ENCODE results near the gene GALE.

DNA sequence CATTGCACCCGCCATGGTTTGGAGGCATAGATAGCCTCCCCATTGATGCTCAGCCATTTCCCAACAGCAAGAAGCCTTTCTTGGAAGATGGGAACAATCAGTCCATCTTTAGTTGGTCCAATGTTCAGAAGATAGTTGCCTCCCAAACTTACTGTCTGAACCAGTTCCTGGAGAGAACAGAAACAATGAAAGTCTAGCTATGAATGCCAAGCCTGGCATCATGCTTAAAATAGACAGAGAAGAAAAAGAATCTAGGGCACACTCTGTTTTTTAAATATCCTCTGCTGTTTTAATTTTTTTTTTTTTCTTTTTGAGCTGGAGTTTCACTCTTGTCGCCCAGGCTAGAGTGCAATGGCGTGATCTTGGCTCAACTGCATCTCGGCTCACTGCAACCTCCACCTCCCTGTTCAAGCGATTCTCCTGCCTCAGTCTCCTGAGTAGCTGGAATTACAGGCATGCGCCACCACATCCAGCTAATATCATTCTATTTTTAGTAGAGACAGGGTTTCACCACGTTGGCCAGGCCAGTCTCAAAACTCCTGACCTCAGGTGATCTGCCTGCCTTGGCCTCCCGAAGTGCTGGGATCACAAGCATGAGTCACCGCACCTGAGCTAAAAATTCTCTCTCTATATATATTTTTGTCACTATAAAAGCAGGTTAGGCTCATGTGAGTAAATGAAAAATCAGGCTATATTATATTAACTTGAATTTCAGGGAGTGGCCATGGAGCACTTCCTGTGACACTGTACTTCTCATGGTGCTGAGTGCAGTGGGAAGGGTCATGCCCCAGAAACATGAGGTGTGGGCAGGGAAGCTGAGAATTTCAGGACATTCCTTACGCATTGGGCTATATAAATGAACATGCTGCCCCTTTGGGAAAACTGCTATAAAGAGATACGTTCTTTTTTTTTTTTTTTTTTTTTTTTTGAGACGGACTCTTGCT lies 48.4 kb upstream of the GALE start:
- TF ChIP-seq, protein P1, sequence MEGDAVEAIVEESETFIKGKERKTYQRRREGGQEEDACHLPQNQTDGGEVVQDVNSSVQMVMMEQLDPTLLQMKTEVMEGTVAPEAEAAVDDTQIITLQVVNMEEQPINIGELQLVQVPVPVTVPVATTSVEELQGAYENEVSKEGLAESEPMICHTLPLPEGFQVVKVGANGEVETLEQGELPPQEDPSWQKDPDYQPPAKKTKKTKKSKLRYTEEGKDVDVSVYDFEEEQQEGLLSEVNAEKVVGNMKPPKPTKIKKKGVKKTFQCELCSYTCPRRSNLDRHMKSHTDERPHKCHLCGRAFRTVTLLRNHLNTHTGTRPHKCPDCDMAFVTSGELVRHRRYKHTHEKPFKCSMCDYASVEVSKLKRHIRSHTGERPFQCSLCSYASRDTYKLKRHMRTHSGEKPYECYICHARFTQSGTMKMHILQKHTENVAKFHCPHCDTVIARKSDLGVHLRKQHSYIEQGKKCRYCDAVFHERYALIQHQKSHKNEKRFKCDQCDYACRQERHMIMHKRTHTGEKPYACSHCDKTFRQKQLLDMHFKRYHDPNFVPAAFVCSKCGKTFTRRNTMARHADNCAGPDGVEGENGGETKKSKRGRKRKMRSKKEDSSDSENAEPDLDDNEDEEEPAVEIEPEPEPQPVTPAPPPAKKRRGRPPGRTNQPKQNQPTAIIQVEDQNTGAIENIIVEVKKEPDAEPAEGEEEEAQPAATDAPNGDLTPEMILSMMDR (IDR thresholded peaks at IDR 0.05; ENCODE audit: insufficient read depth, low read length): no peak
- no peak for TF ChIP-seq GABPA (IDR thresholded peaks at IDR 0.05; ENCODE audit: low read depth)

Data from HL-60 (cell line).